MG63 (cell line): ENCODE results near the gene GLYAT. TPM values are rescaled to one million over a fixed set of nuclear protein-coding genes. Genes with fewer than 3 reads are reported as not detected.

Experiments
- total RNA-seq: library from RNA; depleted of rRNA; stranded (reverse); fragments of >200 nt; shearing (Covaris generic); gene quantifications from 2 replicates; pipeline ENCODE4 v1.2.3, GENCODE V29; 2014; ENCODE audit warnings: low replicate concordance; rRNA removed

Gene GLYAT
- total RNA-seq, 1 experiment from 2014 or later = not detected

Other genes starting within 250 kb of the GLYAT start
- gene OR5B21, start 223.8 kb downstream of the GLYAT start, total RNA-seq = not detected in 2 replicates
- gene LPXN, start 156.1 kb downstream of the GLYAT start, total RNA-seq = 1.1 and 3.5 TPM in 2 replicates
- 56.1 and 70.7 TPM in 2 replicates for gene ZFP91, start 152.9 kb downstream of the GLYAT start, total RNA-seq
- gene CNTF, start 109.3 kb downstream of the GLYAT start, total RNA-seq = 0.92 TPM in 1 of 2 replicates, not detected in the other
- gene GLYATL2, start 112.8 kb upstream of the GLYAT start, total RNA-seq = not detected in 2 replicates
- gene GLYATL1, start 207.5 kb upstream of the GLYAT start, total RNA-seq = not detected in 2 replicates